H9 (cell line): ENCODE results near the gene YPEL1. TPM values are rescaled to one million over a fixed set of nuclear protein-coding genes. Genes with fewer than 3 reads are reported as not detected.

Source experiments
- DNase-seq: peaks from one replicate; pipeline ENCODE4 v3.0.0-alpha.2; 2017
- H2AFZ ChIP-seq: one replicate; pipeline ENCODE4 v1.6.1; 2013; ENCODE audit warnings: mild to moderate bottlenecking, low read length, control low read depth, moderate library complexity
- H2AK5ac ChIP-seq: 2 replicates; pipeline ENCODE4 v1.6.1; 2013; ENCODE audit warnings: low read length, control low read depth, mixed read lengths; ENCODE audit not compliant: insufficient read length
- H2BK120ac ChIP-seq: one replicate; pipeline ENCODE4 v1.6.1; 2013; ENCODE audit warnings: low read depth, mild to moderate bottlenecking, low read length, control low read depth, inconsistent platforms; ENCODE audit not compliant: poor library complexity, severe bottlenecking
- H2BK12ac ChIP-seq: 2 replicates; pipeline ENCODE4 v1.6.1; 2013; ENCODE audit warnings: low read length, control low read depth, mixed read lengths, low read depth; ENCODE audit not compliant: insufficient read length
- H2BK15ac ChIP-seq: 2 replicates; pipeline ENCODE4 v1.6.1; 2013; ENCODE audit warnings: low read depth, low read length, control low read depth
- H2BK20ac ChIP-seq: one replicate; pipeline ENCODE4 v1.6.1; 2013; ENCODE audit warnings: low read depth, mild to moderate bottlenecking, low read length, control low read depth, inconsistent platforms; ENCODE audit not compliant: poor library complexity, severe bottlenecking
- H2BK5ac ChIP-seq: 2 replicates; pipeline ENCODE4 v1.6.1; 2013; ENCODE audit warnings: low read length, control low read depth, mixed read lengths; ENCODE audit not compliant: insufficient read length
- H3K14ac ChIP-seq: 2 replicates; pipeline ENCODE4 v1.6.1; 2013; ENCODE audit warnings: low read length, control low read depth; ENCODE audit not compliant: insufficient read depth
- H3K18ac ChIP-seq: 2 replicates; pipeline ENCODE4 v1.6.1; 2013; ENCODE audit warnings: low read depth, mild to moderate bottlenecking, mixed read lengths, low read length, control low read depth; ENCODE audit not compliant: insufficient read length
- H3K23ac ChIP-seq: 2 replicates; pipeline ENCODE4 v1.6.1; 2013; ENCODE audit warnings: low read length, control low read depth, mixed read lengths, low read depth; ENCODE audit not compliant: insufficient read length
- H3K23me2 ChIP-seq: 2 replicates; pipeline ENCODE4 v1.6.1; 2013; ENCODE audit warnings: low read depth, mild to moderate bottlenecking, mixed read lengths, low read length, control low read depth; ENCODE audit not compliant: insufficient read length, poor library complexity, severe bottlenecking
- H3K27ac ChIP-seq: 2 replicates; pipeline ENCODE4 v1.5.1; 2013; ENCODE audit warnings: low read length, control low read depth, mixed read lengths, low read depth; ENCODE audit not compliant: insufficient read length
- H3K27me3 ChIP-seq: 2 replicates; pipeline ENCODE4 v1.6.1; 2013; ENCODE audit warnings: low read length, control low read depth, inconsistent platforms; ENCODE audit not compliant: insufficient read depth
- H3K4ac ChIP-seq: 2 replicates; pipeline ENCODE4 v1.6.1; 2013; ENCODE audit warnings: low read depth, mild to moderate bottlenecking, control low read depth, inconsistent platforms, low read length, moderate library complexity
- H3K4me1 ChIP-seq: 2 replicates; pipeline ENCODE4 v1.6.1; 2013; ENCODE audit warnings: low read length, control low read depth, inconsistent platforms; ENCODE audit not compliant: insufficient read depth
- H3K4me2 ChIP-seq: 2 replicates; pipeline ENCODE4 v1.6.1; 2013; ENCODE audit warnings: low read length, control low read depth, mixed read lengths; ENCODE audit not compliant: insufficient read length, insufficient read depth
- H3K56ac ChIP-seq: 2 replicates; pipeline ENCODE4 v1.6.1; 2013; ENCODE audit warnings: low read depth, mild to moderate bottlenecking, mixed read lengths, low read length, control low read depth; ENCODE audit not compliant: insufficient read length
- H3K79me1 ChIP-seq: 2 replicates; pipeline ENCODE4 v1.6.1; 2013; ENCODE audit warnings: low read depth, mild to moderate bottlenecking, moderate library complexity, low read length, control low read depth, inconsistent platforms; ENCODE audit not compliant: insufficient read depth, poor library complexity, severe bottlenecking
- H3K79me2 ChIP-seq: 2 replicates; pipeline ENCODE4 v1.6.1; 2013; ENCODE audit warnings: low read length, control low read depth, inconsistent platforms; ENCODE audit not compliant: insufficient read depth
- H3K9ac ChIP-seq: 2 replicates; pipeline ENCODE4 v1.6.1; 2013; ENCODE audit warnings: low read length, control low read depth, mixed read lengths; ENCODE audit not compliant: insufficient read length; ENCODE audit errors: extremely low read depth
- H3K9me3 ChIP-seq: one replicate; pipeline ENCODE4 v1.6.1; 2013; ENCODE audit warnings: low read depth, low read length, inconsistent platforms; ENCODE audit not compliant: control insufficient read depth
- H3T11ph ChIP-seq: one replicate; pipeline ENCODE4 v1.6.1; 2013; ENCODE audit warnings: mild to moderate bottlenecking, low read length, control low read depth, inconsistent platforms
- H4K20me1 ChIP-seq: one replicate; pipeline ENCODE4 v1.6.1; 2013; ENCODE audit not compliant: control insufficient read depth, insufficient read length, insufficient read depth
- H4K5ac ChIP-seq: 2 replicates; pipeline ENCODE4 v1.6.1; 2013; ENCODE audit warnings: low read depth, mild to moderate bottlenecking, mixed read lengths, low read length, control low read depth; ENCODE audit not compliant: insufficient read length
- H4K8ac ChIP-seq: replicated peaks from 2 replicates; pipeline ENCODE4 v1.6.1; 2013; ENCODE audit warnings: low read length, control low read depth, mixed read lengths, low read depth; ENCODE audit not compliant: insufficient read length
- H4K91ac ChIP-seq: 2 replicates; pipeline ENCODE4 v1.6.1; 2013; ENCODE audit warnings: low read depth, mild to moderate bottlenecking, moderate library complexity, mixed read lengths, low read length, control low read depth; ENCODE audit not compliant: insufficient read length
- H3K27ac Mint-ChIP-seq, 3 experiments: 2 replicates in 2 of 3; 3 replicates in 1 of 3; pipeline ENCODE4 v1.8.0; 2020 to 2021; ENCODE audit warnings: mixed read lengths in 3 of 3, mild to moderate bottlenecking in 1 of 3, moderate library complexity in 1 of 3
- H3K27me3 Mint-ChIP-seq: 2 replicates; pipeline ENCODE4 v1.8.0; 2021; ENCODE audit warnings: low read depth, mild to moderate bottlenecking, moderate library complexity, mixed read lengths
- H3K36me3 Mint-ChIP-seq, 3 experiments: 2 replicates in 2 of 3; 3 replicates in 1 of 3; pipeline ENCODE4 v1.8.0; 2020 to 2021; ENCODE audit warnings: low read depth in 3 of 3, mixed read lengths in 3 of 3; ENCODE audit not compliant: insufficient read depth in 1 of 3
- H3K4me1 Mint-ChIP-seq, 2 experiments: 2 replicates each; pipeline ENCODE4 v1.8.0; 2020; ENCODE audit warnings: mixed read lengths in 2 of 2
- H3K4me3 Mint-ChIP-seq, 2 experiments: 2 replicates in 1 of 2; 3 replicates in 1 of 2; pipeline ENCODE4 v1.8.0; 2020 to 2021; ENCODE audit warnings: mild to moderate bottlenecking in 2 of 2, mixed read lengths in 2 of 2, moderate library complexity in 1 of 2
- H3K9me3 Mint-ChIP-seq, 2 experiments: 2 replicates in 1 of 2; 3 replicates in 1 of 2; pipeline ENCODE4 v1.8.0; 2020; ENCODE audit warnings: mild to moderate bottlenecking in 2 of 2, mixed read lengths in 2 of 2, moderate library complexity in 1 of 2
- total RNA-seq: library from RNA; stranded (reverse); gene quantifications from 2 replicates; pipeline ENCODE4 v1.2.1, GENCODE V29; 2021
- TF ChIP-seq, protein P1 (sequence below): fragments of 200-600 bp; sonication (generic); conservative IDR thresholded peaks from 3 replicates; pipeline ENCODE4 v1.8.0; 2021; ENCODE audit warnings: antibody characterized with exemption, mild to moderate bottlenecking

YPEL1 gene
- total RNA-seq, 1 experiment from 2014 or later, result 5.4 TPM

DNA sequence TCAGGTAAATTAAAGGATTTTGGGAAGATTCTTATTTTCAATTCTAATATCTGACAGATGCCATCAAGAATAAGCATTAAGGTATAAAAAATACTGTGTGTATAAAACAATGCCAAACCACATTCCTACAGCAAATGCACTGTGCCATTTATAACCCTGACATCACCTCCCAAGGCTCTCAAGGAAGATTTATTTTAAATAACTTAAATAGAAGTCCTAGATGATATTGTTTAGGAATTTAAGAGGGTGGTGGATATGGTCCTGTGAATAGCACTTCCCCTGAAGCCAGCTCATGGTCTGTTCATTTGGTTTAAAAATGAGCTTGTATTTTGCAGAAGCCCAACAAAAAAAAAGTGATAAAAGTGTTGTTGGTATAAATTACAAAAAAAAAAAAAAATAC lies 37.7 kb downstream of the YPEL1 start:
- no peak overlapping the region for H3K9ac ChIP-seq
- no peak overlapping the region for H4K8ac ChIP-seq
- no peaks in the 10 kb centered on the region for H3K23me2 ChIP-seq
- TF ChIP-seq, protein P1, sequence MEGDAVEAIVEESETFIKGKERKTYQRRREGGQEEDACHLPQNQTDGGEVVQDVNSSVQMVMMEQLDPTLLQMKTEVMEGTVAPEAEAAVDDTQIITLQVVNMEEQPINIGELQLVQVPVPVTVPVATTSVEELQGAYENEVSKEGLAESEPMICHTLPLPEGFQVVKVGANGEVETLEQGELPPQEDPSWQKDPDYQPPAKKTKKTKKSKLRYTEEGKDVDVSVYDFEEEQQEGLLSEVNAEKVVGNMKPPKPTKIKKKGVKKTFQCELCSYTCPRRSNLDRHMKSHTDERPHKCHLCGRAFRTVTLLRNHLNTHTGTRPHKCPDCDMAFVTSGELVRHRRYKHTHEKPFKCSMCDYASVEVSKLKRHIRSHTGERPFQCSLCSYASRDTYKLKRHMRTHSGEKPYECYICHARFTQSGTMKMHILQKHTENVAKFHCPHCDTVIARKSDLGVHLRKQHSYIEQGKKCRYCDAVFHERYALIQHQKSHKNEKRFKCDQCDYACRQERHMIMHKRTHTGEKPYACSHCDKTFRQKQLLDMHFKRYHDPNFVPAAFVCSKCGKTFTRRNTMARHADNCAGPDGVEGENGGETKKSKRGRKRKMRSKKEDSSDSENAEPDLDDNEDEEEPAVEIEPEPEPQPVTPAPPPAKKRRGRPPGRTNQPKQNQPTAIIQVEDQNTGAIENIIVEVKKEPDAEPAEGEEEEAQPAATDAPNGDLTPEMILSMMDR, result no peak
- peaks cover 21 to 62% (median 52%) of the 10 kb centered on the region in 3 experiments for H3K36me3 Mint-ChIP-seq
- H2BK5ac ChIP-seq, result no peak overlapping the region
- no peaks in the 10 kb centered on the region for H3K9me3 Mint-ChIP-seq
- no peaks in the 10 kb centered on the region for H3K27me3 Mint-ChIP-seq
- H2BK12ac ChIP-seq, result no peak overlapping the region
- H3K4ac ChIP-seq, result no peak overlapping the region
- H3K14ac ChIP-seq, result no peak overlapping the region
- H2BK15ac ChIP-seq, result no peak overlapping the region
- H2BK20ac ChIP-seq, result no peak overlapping the region
- H3K4me2 ChIP-seq, result no peak overlapping the region
- H3K4me1 ChIP-seq, result no peaks in the 10 kb centered on the region
- no peaks in the 10 kb centered on the region for H4K20me1 ChIP-seq
- no peak for DNase-seq
- H2AK5ac ChIP-seq, result no peak overlapping the region
- H3K4me1 Mint-ChIP-seq, result 0 out of 4 replicates have a peak, but pooled peaks cover 0 to 2% of the 10 kb centered on the region in 2 experiments
- no peak overlapping the region for H4K5ac ChIP-seq
- H3K9me3 ChIP-seq, result no peaks in the 10 kb centered on the region
- H2AFZ ChIP-seq, result no peak overlapping the region
- no peak overlapping the region for H3K27ac ChIP-seq
- H3T11ph ChIP-seq, result no peak overlapping the region
- no peak overlapping the region for H3K23ac ChIP-seq
- no peaks in the 10 kb centered on the region for H3K79me1 ChIP-seq
- H3K79me2 ChIP-seq, result no peaks in the 10 kb centered on the region
- no peak overlapping the region for H3K4me3 Mint-ChIP-seq
- no peak overlapping the region for H3K18ac ChIP-seq
- no peaks in the 10 kb centered on the region for H3K27me3 ChIP-seq
- H4K91ac ChIP-seq, result no peak overlapping the region
- no peak overlapping the region for H3K27ac Mint-ChIP-seq
- H2BK120ac ChIP-seq, result no peak overlapping the region
- no peak overlapping the region for H3K56ac ChIP-seq
